GM12878 (cell line): ENCODE data around the gene UBE2I. TPM values are rescaled to one million over a fixed set of nuclear protein-coding genes. Genes with fewer than 3 reads are reported as not detected.

ENCODE experiments used
- ATAC-seq: fragments of 200-7000 bp; cut with Tn5 transposase; 3 replicates; pipeline ENCODE4 v1.9.1; 2020; ENCODE audit warnings: mild to moderate bottlenecking, moderate library complexity
- BruUV-seq: library from RNA; stranded (reverse); fragments of 400-500 nt; replicated peaks from 2 replicates; lab custom pipeline; 2021; lab: Mats Ljungman, UMichigan
- CTCF ChIA-PET: fragments of 300-600 bp; sonication (Branson Sonifier 250); formaldehyde crosslinking; extraction: SDS; loops from one replicate; lab custom pipeline; 2021; ENCODE audit warnings: inconsistent platforms; lab: Yijun Ruan, JAX
- POLR2A ChIA-PET: fragments of 350-600 bp; formaldehyde crosslinking; extraction: SDS; loops from one replicate; lab custom pipeline; 2021; ENCODE audit warnings: inconsistent platforms; lab: Charles Lee
- RAD21 ChIA-PET: fragments of 300-600 bp; sonication (Branson Sonifier 250); formaldehyde crosslinking; loops from one replicate; lab custom pipeline; 2023; ENCODE audit warnings: antibody characterized with exemption; ENCODE audit not compliant: unreplicated experiment; lab: Charles Lee
- SMC1A ChIA-PET: fragments of 300-600 bp; sonication (Branson Sonifier 250); formaldehyde crosslinking; loops from one replicate; lab custom pipeline; 2023; ENCODE audit not compliant: unreplicated experiment, uncharacterized antibody; lab: Charles Lee
- DNase-seq: peaks from one replicate; pipeline ENCODE4 v3.0.0-alpha.2; 2011; ENCODE audit warnings: low read depth, low spot score
- FAIRE-seq: peaks from 3 replicates; lab custom pipeline; 2011; peaks lifted over from hg19 to GRCh38; lab: Jason Lieb, UNC
- H2AFZ ChIP-seq: 2 replicates; pipeline ENCODE4 v1.6.0; 2011; ENCODE audit warnings: low read depth, low read length, control low read depth; ENCODE audit not compliant: control insufficient read depth
- H3K27ac ChIP-seq: 2 replicates; pipeline ENCODE4 v1.5.1; 2011; ENCODE audit warnings: control low read depth; ENCODE audit not compliant: control insufficient read depth, insufficient read depth
- H3K27me3 ChIP-seq, 2 experiments: replicated peaks in 1 of 2; 2 replicates each; pipeline versions ENCODE4 v1.6.0 to v1.6.1; 2011; ENCODE audit warnings: low read length in 1 of 2; ENCODE audit not compliant: control insufficient read depth in 2 of 2, insufficient read depth in 2 of 2
- H3K36me3 ChIP-seq, 2 experiments: 2 replicates each; pipeline ENCODE4 v1.5.1; 2011; ENCODE audit warnings: low read length in 1 of 2; ENCODE audit not compliant: control insufficient read depth in 2 of 2, insufficient read depth in 2 of 2
- H3K4me1 ChIP-seq: 2 replicates; pipeline ENCODE4 v1.6.1; 2011; ENCODE audit warnings: mild to moderate bottlenecking, low read length, moderate library complexity, mixed read lengths; ENCODE audit not compliant: control insufficient read depth, insufficient read depth
- H3K4me2 ChIP-seq: 2 replicates; pipeline ENCODE4 v1.6.0; 2011; ENCODE audit warnings: control low read depth; ENCODE audit not compliant: control insufficient read depth, insufficient read depth
- H3K4me3 ChIP-seq: fragments of 200-600 bp; sonication (generic); 2 replicates; pipeline ENCODE4 v1.5.1; 2016
- H3K79me2 ChIP-seq: 2 replicates; pipeline ENCODE4 v1.6.0; 2011; ENCODE audit warnings: low read length; ENCODE audit not compliant: control insufficient read depth, insufficient read depth
- H3K9ac ChIP-seq: 2 replicates; pipeline ENCODE4 v1.8.0; 2011; ENCODE audit warnings: low read length, control low read depth, mixed read lengths; ENCODE audit not compliant: control insufficient read depth, insufficient read depth
- H3K9me3 ChIP-seq: replicated peaks from 3 replicates; pipeline ENCODE4 v1.5.1; 2011; ENCODE audit warnings: mild to moderate bottlenecking, low read length; ENCODE audit not compliant: control insufficient read depth, insufficient read depth
- H4K20me1 ChIP-seq: 2 replicates; pipeline ENCODE4 v1.6.0; 2011; ENCODE audit not compliant: control insufficient read depth, insufficient read depth
- BHLHE40 ChIP-seq, 2 experiments: fragments of 450-650 bp in 1 of 2; IDR thresholded peaks; 2 replicates each; pipeline ENCODE4 v1.6.1; 2011 to 2017; ENCODE audit warnings: low read depth in 2 of 2, borderline replicate concordance in 1 of 2, improper control_type of control experiment in 1 of 2, low read length in 1 of 2, mild to moderate bottlenecking in 1 of 2
- CHD2 ChIP-seq: IDR thresholded peaks from 2 replicates; pipeline ENCODE4 v1.6.1; 2011; ENCODE audit warnings: low read depth, low read length, improper control_type of control experiment, borderline replicate concordance
- EZH2 ChIP-seq: IDR thresholded peaks from 2 replicates; pipeline ENCODE4 v1.6.1; 2012; ENCODE audit warnings: low read depth, mild to moderate bottlenecking, control low read depth, inconsistent platforms, low read length, borderline replicate concordance; ENCODE audit not compliant: control insufficient read depth
- SPI1 ChIP-seq: IDR thresholded peaks from 2 replicates; pipeline ENCODE4 v1.6.1; 2011; ENCODE audit warnings: low read depth, mild to moderate bottlenecking, low read length, moderate library complexity, borderline replicate concordance; ENCODE audit not compliant: insufficient read depth
- TCF7 ChIP-seq: IDR thresholded peaks from 2 replicates; pipeline ENCODE4 v1.6.1; 2014; ENCODE audit warnings: antibody characterized with exemption, borderline replicate concordance
- ZNF622 ChIP-seq: fragments of 450-650 bp; IDR thresholded peaks from 2 replicates; pipeline ENCODE4 v1.6.1; 2017; ENCODE audit warnings: mild to moderate bottlenecking, inconsistent platforms
- WGBS: methylation state at CpG from one replicate; pipeline ENCODE4 v1.1.6; 2016; ENCODE audit warnings: low lambda C conversion rate; ENCODE audit not compliant: insufficient replicate concordance, insufficient coverage; ENCODE audit errors: missing lambda C conversion rate; 5-methylcytosine and 5-hydroxymethylcytosine counted together
- in situ Hi-C: fragments of 300-500 bp; cut with MboI; formaldehyde crosslinking; loops from 9 replicates; pipeline ENCODE4 v1.14.3; 2018; ENCODE audit warnings: mixed read lengths
- intact Hi-C: fragments of 100-400 bp; cut with micrococcal nuclease; formaldehyde crosslinking; loops from one replicate; pipeline ENCODE4 v1.14.2; 2022; ENCODE audit not compliant: unreplicated experiment
- polyA plus RNA-seq, 11 experiments: library from polyadenylated mRNA; depleted of rRNA in 4 of 11; unstranded in 6 of 11; stranded (reverse) in 5 of 11; fragments of >200 nt; fragmentation: Nextera tagmentation in 4 of 11; fragmentation: Illumina TruSeq in 1 of 11; extraction: Ambion mirVana in 4 of 11; extraction: Trizol in 1 of 11; gene quantifications; 1 replicate in 1 of 11; 2 replicates in 10 of 11; pipeline versions ENCODE4 v1.2.1 to v1.2.3, GENCODE V29; 2011 to 2016; ENCODE audit warnings: inconsistent platforms in 2 of 11, missing spikeins in 2 of 11, low read depth in 1 of 11
- total RNA-seq, 4 experiments: library from RNA; depleted of rRNA in 3 of 4; stranded (reverse); fragments of >200 nt in 3 of 4; fragmentation: Illumina TruSeq in 1 of 4; extraction: Trizol in 1 of 4; gene quantifications; 2 replicates each; pipeline versions ENCODE4 v1.2.1 to v1.2.3, GENCODE V29; 2013 to 2021

The UBE2I gene
- total and polyA plus RNA-seq, 10 of the 15 experiments (the other 5 are each of a cell fraction or from before 2014, with no cell fraction given) = 47.5 to 243 (median 194) TPM

DNA sequence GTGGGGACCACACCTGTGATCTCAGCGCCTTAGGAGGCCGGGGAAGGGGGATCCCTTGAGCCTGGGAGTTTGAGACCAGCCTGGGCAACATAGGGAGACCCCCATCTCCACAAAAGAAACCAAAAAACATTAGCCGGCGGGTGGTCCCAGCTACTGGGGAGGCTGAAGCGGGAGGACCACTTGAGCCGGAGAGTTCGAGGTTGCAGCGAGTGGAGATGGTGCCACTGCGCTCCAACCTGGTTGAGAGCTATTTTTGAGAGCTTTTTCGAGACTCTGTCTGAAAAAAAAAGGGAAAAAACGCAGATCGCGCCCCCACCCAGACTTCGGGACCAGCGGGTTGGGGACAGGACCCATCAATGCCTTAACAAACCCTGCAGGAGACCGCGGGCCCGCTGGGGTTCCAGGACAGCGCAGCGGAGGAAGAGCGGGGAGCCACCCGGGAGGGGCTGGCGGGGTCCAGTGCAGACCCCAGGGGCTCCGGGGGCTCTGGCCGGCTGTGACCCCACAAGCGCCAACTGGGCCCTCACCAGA lies 23.2 kb downstream of the UBE2I start:
- SMC1A ChIA-PET = interaction anchor here (0.6 kb wide), 1 partner anchor 268 kb away, joined by 3 read pairs; no protein-coding TSS in a partner anchor
- FAIRE-seq (no peak), ATAC-seq (no peak), DNase-seq (no peak)
- TF ChIP-seq TCF7 (no peak), ZNF622 (no peak), SPI1 (no peak), EZH2 (no peak), CHD2 (no peak), BHLHE40 (IDR thresholded peaks at IDR 0.05; ENCODE audit: borderline replicate concordance in 1 of 2, low read depth in 2 of 2, low read length in 1 of 2) (no peak)
- intact Hi-C loops (no loop called here), in situ Hi-C loops (no loop called here)
- H3K27ac ChIP-seq = no peak overlapping the region
- H3K27me3 ChIP-seq = peaks cover 5 to 14% of the 10 kb centered on the region in 2 experiments; a peak in 3 of 4 replicates
- no peaks in the 10 kb centered on the region for H3K36me3 ChIP-seq
- POLR2A ChIA-PET = no interaction called here
- H3K79me2 ChIP-seq = no peaks in the 10 kb centered on the region
- H3K4me2 ChIP-seq = no peak overlapping the region
- CTCF ChIA-PET = no interaction called here
- H3K9ac ChIP-seq = no peak overlapping the region
- no peak overlapping the region for H2AFZ ChIP-seq
- BruUV-seq = no TSS peak
- H3K9me3 ChIP-seq = peaks cover 2% of the 10 kb centered on the region; the same call in 2 of the 3 replicates
- 10% methylated on average over 25 of the region's 26 CpGs for WGBS
- H4K20me1 ChIP-seq = no peaks in the 10 kb centered on the region
- H3K4me3 ChIP-seq = no peak overlapping the region
- H3K4me1 ChIP-seq = peaks cover 9% of the 10 kb centered on the region; the same call in 1 of the 2 replicates
- RAD21 ChIA-PET = no interaction called here
